Left lobe of liver (tissue), 2 donors: ENCODE data around the gene TCF4. TPM values are rescaled to one million over a fixed set of nuclear protein-coding genes. Genes with fewer than 3 reads are reported as not detected.

ENCODE experiments used
- ATAC-seq: fragments of 200-7000 bp; cut with Tn5 transposase; one replicate; pipeline ENCODE4 v1.9.1; 2020; ENCODE audit warnings: mild to moderate bottlenecking, moderate library complexity
- DNase-seq: peaks from one replicate; pipeline ENCODE4 v3.0.0-alpha.2; 2020; ENCODE audit warnings: low spot score
- total RNA-seq: library from RNA; stranded (reverse); gene quantifications from one replicate; pipeline ENCODE4 v1.2.1, GENCODE V29; 2021
- donor health status: DM: no; HTN: no; CAD: no; lungs with moderate emphysema.
- donor health status: DM: no; HTN: yes; CAD: no.

The TCF4 gene
- total RNA-seq, 1 donor from 2014 or later, result 8.7 TPM

DNA sequence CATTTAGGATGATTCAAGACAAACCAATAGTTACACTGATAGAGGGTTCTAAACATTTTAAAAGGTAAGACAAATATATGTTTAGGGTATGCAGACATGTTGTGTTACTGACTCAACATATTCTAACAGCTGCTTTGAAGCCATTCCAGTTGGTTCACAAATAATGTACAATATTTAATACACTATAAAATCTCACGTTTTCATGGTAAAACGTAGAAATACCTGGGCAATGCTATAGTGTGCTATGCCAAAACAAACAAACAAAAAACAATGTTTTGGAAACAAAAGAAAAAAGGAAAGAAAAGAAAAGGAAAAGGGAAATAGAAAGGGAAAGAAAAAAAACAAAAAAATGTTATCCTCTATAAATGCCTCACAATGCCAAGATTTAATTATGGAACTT is 277.1 kb downstream of the TCF4 start:
- ATAC-seq, result no peak
- no peak for DNase-seq

GRCh38 chr18:55310044-55310676 is 277.8 kb downstream of the TCF4 start:
- ATAC-seq (no peak), DNase-seq (no peak)

GRCh38 chr18:55309249-55309648 is 278.7 kb downstream of the TCF4 start:
- DNase-seq, result no peak
- no peak for ATAC-seq

DNA sequence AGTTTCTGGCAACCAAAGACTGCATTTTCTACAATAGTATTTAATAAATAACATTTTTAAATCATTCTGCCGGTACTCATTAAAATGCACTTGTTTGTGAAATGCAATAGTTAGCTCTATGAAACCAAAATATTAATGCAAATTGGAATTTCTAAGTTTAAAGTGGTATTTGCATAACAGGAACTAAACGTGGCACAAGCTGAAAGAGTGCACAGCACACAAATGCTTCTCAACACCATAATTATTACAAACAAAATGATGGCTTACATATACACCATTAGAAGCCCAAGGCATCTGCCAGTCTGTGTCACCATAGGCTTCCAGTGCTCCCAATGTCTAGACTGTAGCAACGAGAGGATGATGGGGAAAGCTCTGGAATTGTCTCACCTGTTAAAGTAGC is 280.5 kb downstream of the TCF4 start:
- DNase-seq (no peak), ATAC-seq (no peak)

GRCh38 chr18:55306359-55307024 is 281.5 kb downstream of the TCF4 start:
- ATAC-seq, result no peak
- DNase-seq, result no peak

GRCh38 chr18:55302167-55302833 is 285.7 kb downstream of the TCF4 start:
- DNase-seq (no peak), ATAC-seq (no peak)

DNA sequence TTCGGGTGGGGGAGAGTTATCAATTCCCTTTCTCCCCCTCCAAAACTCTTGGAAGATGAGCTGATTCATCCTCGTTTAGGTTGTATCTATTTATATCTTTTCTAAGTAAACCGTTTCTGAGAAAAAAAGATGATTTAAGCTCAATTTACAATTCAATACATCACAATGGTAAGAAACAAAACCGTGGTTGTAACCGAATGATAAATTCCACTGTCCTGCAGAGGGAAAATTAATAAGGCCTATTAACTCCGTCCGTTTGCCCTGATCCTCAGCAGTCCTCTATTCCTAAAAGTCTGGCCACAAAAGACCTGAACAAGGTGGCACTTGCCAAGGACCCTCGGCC is 286.2 kb downstream of the TCF4 start:
- DNase-seq (no peak), ATAC-seq (no peak)

DNA sequence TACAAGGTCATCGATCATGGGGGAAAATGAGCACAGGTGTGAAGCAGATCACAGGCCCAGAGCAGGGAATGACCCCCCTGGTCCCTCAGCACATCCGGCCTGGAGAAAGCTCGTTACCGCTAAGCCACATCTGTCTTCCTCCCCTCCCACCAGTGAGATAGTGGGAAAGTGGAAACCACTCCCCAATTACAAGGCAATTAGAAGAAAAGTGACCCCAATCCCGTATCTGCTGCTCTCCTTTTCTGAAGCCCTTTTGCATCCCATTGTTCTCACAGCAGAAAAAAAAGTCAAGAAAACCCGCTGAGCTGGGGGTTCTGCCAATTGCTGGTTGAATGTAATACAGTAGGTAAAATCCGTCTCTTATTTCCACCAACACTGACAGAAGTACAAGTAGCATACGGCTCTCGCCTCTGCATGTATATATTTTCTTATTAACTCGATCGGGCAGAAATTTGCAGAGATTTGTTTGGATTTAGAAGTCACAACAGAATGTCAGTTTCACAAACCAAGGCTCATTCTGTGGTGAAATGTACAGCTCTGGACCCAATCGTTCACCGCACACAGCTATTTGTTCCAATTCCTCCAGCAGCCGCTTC is 287.0 kb downstream of the TCF4 start:
- no peak for DNase-seq

GRCh38 chr18:55300421-55300935 is 287.5 kb downstream of the TCF4 start:
- DNase-seq (no peak), ATAC-seq (no peak)

More for the DNA sequence above, 287.0 kb downstream of the TCF4 start:
- no peak for ATAC-seq

- no peak for DNase-seq
Observed at GRCh38 chr18:55296778-55297177, 291.2 kb downstream of the TCF4 start.

DNA sequence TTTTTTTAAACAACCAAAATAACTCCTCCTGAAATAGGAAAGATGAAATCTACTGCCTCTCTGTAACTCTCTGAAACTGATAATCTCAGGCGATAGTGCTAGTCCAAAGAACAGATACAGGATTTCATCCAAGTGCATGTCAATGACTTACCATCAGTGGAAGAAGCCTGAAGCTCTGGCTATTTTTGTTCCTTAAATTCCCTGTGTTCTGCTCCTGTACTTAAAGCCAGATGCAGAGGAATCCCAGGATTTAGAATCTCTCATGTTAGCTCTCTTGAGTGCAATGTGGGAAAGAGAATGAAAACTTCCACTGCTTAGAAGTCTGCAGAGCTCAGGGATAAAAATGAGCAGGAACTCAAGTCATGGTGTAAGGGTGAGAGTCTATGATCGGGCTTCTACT is 291.9 kb downstream of the TCF4 start:
- DNase-seq (no peak), ATAC-seq (no peak)

More at GRCh38 chr18:55296778-55297177, 291.2 kb downstream of the TCF4 start:
- no peak for ATAC-seq

DNA sequence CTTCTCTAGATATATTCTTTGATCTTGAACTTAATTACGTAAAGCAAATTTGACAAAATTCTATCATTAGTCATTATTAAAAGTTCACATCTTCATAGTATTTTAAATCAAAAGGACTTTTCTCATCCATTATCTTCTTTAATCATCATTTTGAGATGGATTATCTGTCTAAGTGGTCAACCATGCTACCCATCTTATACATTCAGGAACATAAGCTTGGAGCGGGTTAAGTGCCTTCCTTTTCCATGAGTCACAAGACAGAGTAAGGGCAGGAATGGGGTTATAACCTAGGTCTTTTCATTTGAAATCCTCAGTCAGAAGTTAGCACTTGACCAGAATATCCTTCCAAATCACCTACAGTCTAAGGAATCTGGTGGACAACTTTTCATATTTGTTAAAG is 297.1 kb downstream of the TCF4 start:
- ATAC-seq, result no peak
- no peak for DNase-seq

DNA sequence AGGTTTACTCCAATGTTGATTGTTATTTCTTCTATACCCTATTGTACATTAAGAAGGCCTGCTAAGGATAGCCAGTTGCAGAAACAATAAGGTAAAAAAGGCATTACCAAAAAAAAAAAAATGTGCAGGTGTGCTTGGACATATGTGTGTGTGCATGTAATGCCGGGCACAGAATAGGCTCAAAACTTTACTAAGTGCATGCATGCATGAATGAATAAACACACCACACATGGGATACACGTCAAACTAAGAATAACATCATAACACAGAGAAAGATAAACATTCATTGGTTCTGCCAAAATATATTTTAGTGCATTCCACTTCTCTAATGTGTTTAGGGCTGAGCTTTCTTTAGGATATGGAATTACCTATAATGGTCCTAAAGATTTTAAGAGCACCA is 298.2 kb downstream of the TCF4 start:
- ATAC-seq, result no peak

DNA sequence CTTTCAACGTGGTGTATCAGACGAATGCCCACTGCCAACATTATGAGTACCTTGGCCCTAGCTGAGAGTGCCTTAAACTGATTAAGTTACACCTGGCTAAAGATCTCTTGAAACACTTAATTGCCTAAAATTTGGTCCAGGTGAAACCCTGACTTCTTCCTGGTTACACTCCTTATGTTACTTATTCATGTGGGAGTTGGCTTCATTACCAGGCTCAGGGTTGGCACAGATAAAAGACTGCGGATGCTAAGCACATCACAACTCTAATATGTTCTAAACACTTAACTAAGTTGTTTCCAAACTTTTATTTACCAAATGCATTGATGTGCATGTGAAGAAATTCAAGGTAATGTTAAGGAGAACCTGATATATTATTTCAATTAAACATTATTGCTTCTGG is 298.9 kb downstream of the TCF4 start:
- no peak for DNase-seq

More for the DNA sequence above, 298.2 kb downstream of the TCF4 start:
- DNase-seq, result no peak

DNA sequence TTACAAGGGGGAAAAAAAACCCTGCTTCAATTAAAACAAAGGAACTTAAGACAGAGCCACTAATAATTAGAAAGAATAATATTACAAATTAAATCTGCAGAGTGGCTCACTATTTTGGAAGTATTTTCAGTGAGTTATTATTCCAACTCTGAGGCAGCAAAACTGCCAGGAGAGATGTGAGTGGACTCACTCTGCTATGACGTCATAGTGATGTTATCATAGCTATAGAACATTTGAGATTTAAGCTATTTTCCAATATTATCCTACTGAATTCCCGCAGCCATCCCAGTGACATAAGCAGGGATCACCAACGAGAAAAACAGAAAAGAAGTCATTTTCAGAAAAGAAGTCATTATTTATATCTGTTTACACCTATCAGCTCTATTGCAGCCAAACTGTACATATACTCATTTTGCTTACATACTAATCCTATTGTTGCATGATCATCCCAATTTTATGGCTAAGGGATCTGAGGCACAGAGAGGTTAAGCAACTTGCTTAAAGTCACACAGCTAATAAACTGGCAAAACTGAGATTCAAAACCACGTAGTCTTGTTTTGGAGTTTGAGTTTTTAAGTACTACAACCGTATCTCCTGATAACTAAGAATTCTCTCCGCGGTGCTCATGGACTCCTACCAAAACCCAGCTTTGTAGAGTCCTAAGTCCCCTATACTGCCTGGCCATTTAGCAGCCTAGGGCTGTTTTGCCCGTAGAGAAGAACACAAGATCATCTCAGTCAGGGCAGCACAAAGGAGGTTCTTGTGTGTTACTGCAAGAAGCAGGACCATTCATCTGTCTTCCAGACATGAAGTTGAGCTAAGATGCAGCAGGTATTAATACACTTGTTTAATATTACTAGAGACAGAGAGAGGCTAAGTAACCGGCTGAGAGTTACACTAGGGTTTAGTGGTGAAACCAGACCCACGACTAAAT is 299.8 kb downstream of the TCF4 start:
- no peak for DNase-seq
- ATAC-seq, result no peak

More for the DNA sequence above, 298.9 kb downstream of the TCF4 start:
- no peak for ATAC-seq

DNA sequence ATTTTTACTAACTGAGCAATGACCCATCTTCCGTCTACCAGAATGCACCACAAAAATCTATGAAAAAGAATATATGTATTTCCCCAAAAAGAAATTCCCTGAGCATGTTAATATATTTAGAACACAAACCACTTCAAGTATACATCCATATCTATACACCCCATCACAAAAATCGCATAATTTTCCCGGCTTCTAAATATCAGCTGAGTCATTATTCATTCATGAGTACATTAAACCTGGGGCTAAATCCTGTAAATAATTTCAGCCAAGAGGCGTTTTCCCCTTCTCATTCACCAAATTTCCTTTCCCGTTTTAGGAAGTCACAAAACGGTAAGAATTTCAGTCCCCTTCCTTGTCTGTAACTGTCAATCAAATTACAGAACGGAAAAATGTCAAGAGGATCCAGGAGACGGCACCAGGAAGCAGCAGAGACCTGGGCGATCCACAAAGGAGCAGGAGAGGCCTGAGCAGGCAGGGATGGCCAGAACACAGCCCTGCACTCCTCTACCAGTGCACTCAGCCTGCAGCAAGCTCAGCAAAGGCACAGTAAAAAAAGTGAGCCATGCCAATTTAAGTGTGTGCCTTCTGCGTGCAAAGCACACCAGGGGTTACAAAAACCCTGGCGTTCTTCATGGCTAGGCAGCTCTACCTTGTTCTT is 300.7 kb downstream of the TCF4 start:
- ATAC-seq, result no peak
- no peak for DNase-seq

DNA sequence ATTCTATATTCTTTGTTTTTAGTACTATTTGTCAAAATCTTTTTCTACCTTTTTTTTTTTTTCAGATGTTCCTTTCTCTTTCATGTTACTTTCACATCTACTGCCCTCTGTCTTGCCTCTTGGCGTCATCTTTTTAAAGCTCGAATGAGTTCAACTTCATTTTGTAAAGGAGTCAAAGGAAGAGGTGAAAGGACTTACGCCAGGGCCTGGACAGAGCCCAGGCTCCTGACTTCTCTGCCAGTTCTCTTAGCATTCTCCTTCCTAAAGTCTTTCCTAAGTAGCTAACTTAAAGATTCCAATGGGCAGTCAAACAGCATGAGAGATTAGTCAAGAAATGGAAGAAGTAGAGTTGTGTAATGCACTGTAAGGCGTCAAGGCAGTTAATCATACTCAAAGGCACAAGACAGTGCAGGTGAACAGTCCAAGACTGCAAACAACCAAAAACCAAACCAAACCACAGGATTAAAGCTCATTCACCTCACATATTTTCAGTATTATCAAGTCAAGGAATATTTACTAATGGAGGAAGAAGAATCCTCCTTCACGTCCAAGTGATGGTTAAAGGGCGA is 301.7 kb downstream of the TCF4 start:
- ATAC-seq (no peak), DNase-seq (no peak)

- DNase-seq (no peak), ATAC-seq (no peak)
Observed at GRCh38 chr18:55284614-55285013, 303.4 kb downstream of the TCF4 start.

DNA sequence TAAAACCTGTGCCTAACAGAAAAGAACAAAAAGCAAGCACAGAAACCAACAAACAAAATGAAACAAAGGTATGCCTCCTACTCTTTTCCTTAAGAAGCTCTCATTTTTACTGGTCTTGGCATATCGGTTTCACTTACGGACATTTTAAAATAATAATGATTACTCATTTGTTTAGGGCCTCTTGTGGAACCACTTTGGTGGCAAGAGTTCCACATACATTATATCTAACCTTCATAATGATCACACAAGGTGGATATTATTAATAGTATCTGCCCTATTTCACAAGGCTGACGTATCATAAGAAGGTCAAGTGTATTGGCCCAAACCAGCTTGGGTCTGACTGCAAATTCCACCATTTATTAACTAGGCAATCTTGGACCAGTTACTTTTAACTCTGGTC is 304.7 kb downstream of the TCF4 start:
- ATAC-seq (no peak), DNase-seq (no peak)

GRCh38 chr18:55280503-55280902 is 307.5 kb downstream of the TCF4 start:
- DNase-seq, result no peak
- ATAC-seq, result no peak
